ES-I3 (cell line): ENCODE measurements around the gene NUDCD2.
A peak's percentile ranks its signal among the peaks of the same experiment; 100 is the strongest.

Experiments used
- H3K36me3 ChIP-seq: 2 replicates; pipeline ENCODE4 v1.6.1; 2013; ENCODE audit warnings: mild to moderate bottlenecking, low read length, control low read depth, moderate library complexity; ENCODE audit not compliant: insufficient read depth
- H3K4me1 ChIP-seq: 2 replicates; pipeline ENCODE4 v1.6.1; 2013; ENCODE audit warnings: mild to moderate bottlenecking, control low read depth, low read length; ENCODE audit not compliant: insufficient read depth
- H3K9ac ChIP-seq: 2 replicates; pipeline ENCODE4 v1.6.1; 2013; ENCODE audit warnings: low read depth, mild to moderate bottlenecking, low read length, moderate library complexity
- H3K9me3 ChIP-seq: 2 replicates; pipeline ENCODE4 v1.6.1; 2013; ENCODE audit warnings: mild to moderate bottlenecking, low read length, moderate library complexity; ENCODE audit not compliant: control insufficient read depth, insufficient read depth

NUDCD2 gene

DNA sequence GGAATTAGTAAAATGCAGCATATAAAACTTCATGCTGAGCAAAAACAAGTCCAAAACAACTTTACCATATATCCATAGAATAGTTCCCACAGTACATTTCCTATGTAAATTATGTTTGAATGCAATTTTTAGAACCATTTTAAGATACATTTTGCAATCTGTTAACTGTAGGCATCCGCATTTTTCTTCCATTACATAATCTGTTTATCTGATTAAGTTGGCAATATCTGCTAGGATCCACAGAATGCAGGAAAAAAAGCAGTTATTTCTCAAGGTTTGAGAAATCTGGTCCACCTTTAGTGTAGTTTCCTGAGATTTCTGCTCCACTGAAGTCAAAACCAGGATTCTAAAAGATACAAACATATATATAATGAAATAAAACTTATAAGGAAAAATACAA, 6.2 kb downstream of the NUDCD2 start:
- H3K9me3 ChIP-seq, result no peaks in the 10 kb centered on the region
- no peaks in the 10 kb centered on the region for H3K4me1 ChIP-seq
- H3K36me3 ChIP-seq, result peaks cover 6% of the 10 kb centered on the region
- H3K9ac ChIP-seq, result no peak overlapping the region

DNA sequence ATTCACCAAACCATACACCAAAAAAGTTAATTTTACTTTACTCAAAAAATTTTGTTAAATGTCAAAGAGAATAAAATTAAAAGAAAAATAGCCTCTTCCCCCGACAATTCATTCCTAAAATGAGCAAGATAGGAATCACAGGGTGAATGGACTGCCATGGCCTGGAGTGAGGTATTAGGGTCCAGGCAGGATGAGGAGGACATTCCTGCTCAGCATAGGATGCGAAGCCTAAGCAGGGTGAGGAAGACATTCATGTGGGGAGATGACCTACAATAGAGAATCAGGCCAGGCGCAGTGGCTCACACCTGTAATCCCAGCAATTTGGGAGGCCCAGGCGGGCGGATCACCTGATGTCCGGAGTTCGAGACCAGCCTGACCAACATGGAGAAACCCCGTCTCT, 8.4 kb downstream of the NUDCD2 start:
- Histone ChIP-seq H3K9ac (no peak overlapping the region), H3K9me3 (no peaks in the 10 kb centered on the region; the same call in 1 of the 2 replicates), H3K36me3 (peaks cover 15% of the 10 kb centered on the region), H3K4me1 (no peaks in the 10 kb centered on the region)

DNA sequence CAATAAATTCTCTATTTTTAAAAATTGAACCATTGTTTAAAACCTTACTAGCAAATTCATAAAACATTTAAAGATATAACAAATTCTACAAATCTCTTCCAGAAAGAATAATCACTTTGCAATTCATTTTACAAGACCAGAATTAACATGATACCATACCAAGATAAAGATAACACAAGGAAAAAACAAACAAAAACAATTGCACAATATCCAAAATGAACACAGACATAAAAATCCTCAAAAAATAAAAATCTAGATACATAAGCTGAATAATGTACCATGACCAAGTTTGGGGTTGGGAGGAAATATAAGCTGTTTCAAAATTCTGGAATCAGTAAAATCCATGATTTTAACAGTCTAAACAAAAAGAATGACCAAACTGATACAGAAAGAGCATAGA, 11.4 kb downstream of the NUDCD2 start:
- Histone ChIP-seq H3K36me3 (peaks cover 13% of the 10 kb centered on the region), H3K9me3 (no peaks in the 10 kb centered on the region; the same call in 1 of the 2 replicates), H3K4me1 (no peaks in the 10 kb centered on the region), H3K9ac (no peak overlapping the region)

GRCh38 chr5:163447875-163448274, 12.0 kb downstream of the NUDCD2 start:
- no peaks in the 10 kb centered on the region; the same call in 1 of the 2 replicates for H3K9me3 ChIP-seq
- H3K9ac ChIP-seq, result no peak overlapping the region
- peaks cover 15% of the 10 kb centered on the region for H3K36me3 ChIP-seq
- no peaks in the 10 kb centered on the region for H3K4me1 ChIP-seq

DNA sequence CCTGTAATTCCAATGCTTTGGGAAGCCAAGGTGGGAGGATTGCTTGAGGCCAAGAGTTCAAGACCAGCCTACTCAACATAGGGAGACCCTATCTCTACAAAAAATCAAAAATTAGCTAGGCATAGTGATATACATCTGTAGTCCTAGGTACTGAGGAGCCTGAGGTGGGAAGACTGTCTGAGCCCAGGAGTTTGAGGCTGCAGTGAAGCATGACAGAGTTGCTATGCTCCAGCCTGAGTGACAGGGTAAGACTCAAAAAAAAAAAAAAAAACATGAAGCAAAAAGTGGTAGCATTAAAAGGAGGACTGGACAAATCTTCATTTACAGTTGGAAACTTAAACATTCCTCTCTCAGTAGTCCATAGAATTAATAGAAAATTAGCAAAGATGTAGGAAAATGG, 12.7 kb downstream of the NUDCD2 start:
- Histone ChIP-seq H3K9me3 (no peaks in the 10 kb centered on the region; the same call in 1 of the 2 replicates), H3K4me1 (no peaks in the 10 kb centered on the region), H3K9ac (no peak overlapping the region), H3K36me3 (peaks cover 17% of the 10 kb centered on the region)

GRCh38 chr5:163445345-163445744, 14.6 kb downstream of the NUDCD2 start:
- H3K9ac ChIP-seq, result no peak overlapping the region
- H3K4me1 ChIP-seq, result no peaks in the 10 kb centered on the region

DNA sequence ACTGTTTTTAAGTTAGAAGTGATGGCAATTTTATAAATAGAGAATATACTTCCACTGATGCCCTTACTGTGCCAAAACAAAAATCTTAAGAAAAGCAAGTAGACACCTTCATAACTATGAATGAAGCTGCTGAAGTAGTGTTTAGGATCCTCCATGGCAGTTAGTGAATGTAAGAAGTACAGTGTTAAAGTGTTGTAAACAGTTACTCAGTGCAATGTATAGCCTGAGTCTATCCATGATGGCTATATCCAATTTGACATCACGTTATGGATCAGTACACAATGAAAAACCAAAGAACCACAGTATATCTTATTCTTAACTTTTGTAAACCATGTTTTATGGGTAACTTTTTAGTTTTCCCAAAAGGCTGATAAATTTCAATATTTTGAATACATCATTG, 15.4 kb downstream of the NUDCD2 start:
- Histone ChIP-seq H3K36me3 (peaks cover 28% of the 10 kb centered on the region), H3K9ac (no peak overlapping the region), H3K9me3 (no peaks in the 10 kb centered on the region; the same call in 1 of the 2 replicates), H3K4me1 (peaks cover 5% of the 10 kb centered on the region)

More at GRCh38 chr5:163445345-163445744, 14.6 kb downstream of the NUDCD2 start:
- H3K36me3 ChIP-seq, result peaks cover 23% of the 10 kb centered on the region
- no peaks in the 10 kb centered on the region; the same call in 1 of the 2 replicates for H3K9me3 ChIP-seq

DNA sequence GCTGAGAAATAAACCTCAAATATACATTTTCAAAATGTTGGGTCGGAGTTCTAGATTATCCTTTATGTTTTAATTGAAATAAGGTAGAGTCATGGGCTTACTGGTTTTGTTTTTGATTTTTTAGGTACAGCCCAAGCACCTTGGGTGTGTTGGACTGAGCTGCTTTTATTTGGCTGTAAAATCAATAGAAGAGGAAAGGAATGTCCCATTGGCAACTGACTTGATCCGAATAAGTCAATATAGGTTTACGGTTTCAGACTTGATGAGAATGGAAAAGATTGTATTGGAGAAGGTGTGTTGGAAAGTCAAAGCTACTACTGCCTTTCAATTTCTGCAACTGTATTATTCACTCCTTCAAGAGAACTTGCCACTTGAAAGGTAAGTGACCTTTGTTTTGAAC, 18.9 kb downstream of the NUDCD2 start:
- Histone ChIP-seq H3K36me3 (peaks cover 26% of the 10 kb centered on the region), H3K9me3 (no peaks in the 10 kb centered on the region), H3K4me1 (peaks cover 10% of the 10 kb centered on the region), H3K9ac (no peak overlapping the region)

- Histone ChIP-seq H3K9ac (peak overlapping the region; percentile 98), H3K4me1 (peaks cover 14% of the 10 kb centered on the region), H3K9me3 (no peaks in the 10 kb centered on the region), H3K36me3 (peaks cover 26% of the 10 kb centered on the region)
These were observed 20.8 kb downstream of the NUDCD2 start for GRCh38 chr5:163439092-163439425.

GRCh38 chr5:163437309-163438182, 22.4 kb downstream of the NUDCD2 start, which contains the start of gene CCNG1:
Gene CCNG1 (plus strand): TSS chr5:163437595. CDS start chr5:163439257, 1,662 bp downstream.
- peak within 1 kb of the TSS; percentile 98 for H3K9ac ChIP-seq
- H3K9me3 ChIP-seq, result no peaks in the 10 kb centered on the region
- peaks cover 24% of the 10 kb centered on the region for H3K36me3 ChIP-seq
- H3K4me1 ChIP-seq, result peaks cover 14% of the 10 kb centered on the region

GRCh38 chr5:163437011-163437308, 22.9 kb downstream of the NUDCD2 start:
- Histone ChIP-seq H3K9ac (peak overlapping the region; percentile 56), H3K9me3 (no peaks in the 10 kb centered on the region), H3K36me3 (peaks cover 20% of the 10 kb centered on the region), H3K4me1 (peaks cover 14% of the 10 kb centered on the region)

DNA sequence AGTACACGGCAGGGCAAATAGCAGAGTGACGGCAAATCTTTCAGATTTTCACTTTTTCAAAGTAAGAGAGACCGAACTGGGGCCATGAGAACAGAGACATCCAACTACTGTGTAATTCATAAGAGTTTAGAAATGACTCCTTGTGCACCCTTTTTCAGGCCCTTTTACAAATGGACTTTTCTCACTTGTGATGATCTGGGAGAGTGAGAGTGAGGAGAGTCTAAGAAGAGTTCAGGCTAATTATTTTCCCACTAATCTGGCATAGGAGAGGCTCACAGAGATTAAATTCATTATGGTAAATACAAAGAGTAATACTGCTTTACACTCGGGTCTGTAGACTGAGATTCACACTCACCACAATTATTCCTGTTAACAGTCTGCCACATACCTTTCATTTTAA, 23.4 kb downstream of the NUDCD2 start:
- Histone ChIP-seq H3K9me3 (no peaks in the 10 kb centered on the region), H3K9ac (peak overlapping the region; percentile 56), H3K36me3 (peaks cover 20% of the 10 kb centered on the region), H3K4me1 (peaks cover 14% of the 10 kb centered on the region)

DNA sequence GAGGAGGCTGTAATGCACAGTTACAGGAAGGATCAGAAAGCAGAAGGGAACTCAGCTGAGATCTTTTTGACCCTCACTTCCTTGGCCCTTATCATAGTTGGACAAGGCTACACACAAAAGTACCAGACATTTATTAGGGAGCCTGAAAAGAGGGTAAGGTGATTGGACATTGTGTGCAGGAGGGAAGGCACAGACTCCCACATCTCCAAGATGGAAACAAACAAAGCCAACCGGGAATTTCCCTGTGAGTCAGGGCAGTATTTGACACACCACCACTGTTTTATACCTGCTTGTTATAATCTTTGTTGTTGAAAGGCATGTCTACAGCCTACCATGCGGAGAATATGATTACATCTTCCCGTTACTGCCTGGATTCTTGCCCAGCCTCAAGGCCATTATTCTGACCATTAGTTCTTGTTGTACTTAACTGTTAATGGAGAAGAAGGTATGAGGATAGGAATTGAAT, 25.5 kb downstream of the NUDCD2 start:
- H3K9me3 ChIP-seq, result no peaks in the 10 kb centered on the region
- H3K36me3 ChIP-seq, result peaks cover 6% of the 10 kb centered on the region
- H3K9ac ChIP-seq, result no peak overlapping the region
- H3K4me1 ChIP-seq, result peaks cover 9% of the 10 kb centered on the region; the same call in 1 of the 2 replicates

DNA sequence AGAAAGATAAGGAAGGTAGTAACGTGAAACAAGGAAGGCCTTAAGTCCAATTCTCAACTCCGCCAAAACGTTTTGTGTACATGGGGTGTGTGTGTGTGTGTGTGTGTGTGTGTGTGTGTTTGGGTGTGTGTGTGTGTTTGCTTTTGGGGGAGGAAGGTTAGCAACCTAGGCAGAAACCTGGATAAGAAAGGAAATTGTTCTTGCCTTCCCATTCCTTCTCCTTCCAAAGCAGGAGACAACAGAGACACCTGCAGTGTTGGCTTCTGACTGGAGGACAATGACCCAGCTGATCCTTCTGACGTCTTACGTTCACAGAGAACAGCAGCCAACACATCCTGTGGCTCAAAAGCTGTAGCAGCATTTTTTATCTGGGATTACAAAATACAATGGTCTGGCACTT, 26.6 kb downstream of the NUDCD2 start:
- H3K9me3 ChIP-seq, result no peaks in the 10 kb centered on the region

DNA sequence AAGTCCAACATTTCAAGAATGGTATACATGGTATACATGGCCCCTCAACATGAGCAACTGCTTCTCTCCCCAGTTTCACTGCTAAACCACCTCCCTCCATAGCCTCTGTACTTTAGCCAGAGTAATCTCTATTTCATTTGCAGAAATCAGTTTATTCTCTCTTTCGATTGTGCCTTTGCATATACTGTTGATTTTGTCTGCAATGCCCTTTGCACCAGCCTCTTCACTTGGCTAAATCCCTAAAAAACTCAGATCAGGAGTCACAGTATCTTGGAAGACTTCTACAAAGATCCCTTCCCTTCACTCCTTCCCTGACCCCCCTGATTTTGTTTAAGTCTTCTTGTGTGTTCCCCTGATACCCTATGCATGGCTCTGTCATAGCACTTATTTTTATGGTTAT, 27.4 kb downstream of the NUDCD2 start:
- no peak overlapping the region for H3K9ac ChIP-seq
- 0 out of 2 replicates have a peak, but pooled peaks cover 3% of the 10 kb centered on the region for H3K4me1 ChIP-seq
- H3K36me3 ChIP-seq, result no peaks in the 10 kb centered on the region
- no peaks in the 10 kb centered on the region for H3K9me3 ChIP-seq

More for the DNA sequence above, 26.6 kb downstream of the NUDCD2 start:
- Histone ChIP-seq H3K36me3 (no peaks in the 10 kb centered on the region), H3K4me1 (0 out of 2 replicates have a peak, but pooled peaks cover 3% of the 10 kb centered on the region), H3K9ac (no peak overlapping the region)
